SK-N-SH treated with all-trans-retinoic acid at 6 μM for 48 hours (cell line): ENCODE measurements around the gene ZKSCAN4.

ENCODE experiments used
- ARNTL ChIP-seq: fragments of 450-650 bp; formaldehyde crosslinking; IDR thresholded peaks from 2 replicates; pipeline ENCODE4 v1.5.0; 2020; ENCODE audit warnings: low read depth, mild to moderate bottlenecking, moderate library complexity, borderline replicate concordance
- GLIS3 ChIP-seq: fragments of 250-450 bp; sonication (Bioruptor Pico); IDR thresholded peaks from 2 replicates; pipeline ENCODE4 v1.5.0; 2020; ENCODE audit warnings: mild to moderate bottlenecking, moderate library complexity
- PATZ1 ChIP-seq: fragments of 250-450 bp; sonication (Bioruptor Pico); IDR thresholded peaks from 2 replicates; pipeline ENCODE4 v1.8.0; 2020; ENCODE audit warnings: mild to moderate bottlenecking, moderate library complexity, borderline replicate concordance
- PPARA ChIP-seq: fragments of 250-450 bp; sonication (Bioruptor Pico); IDR thresholded peaks from 2 replicates; pipeline ENCODE4 v1.5.0; 2020; ENCODE audit warnings: mild to moderate bottlenecking, borderline replicate concordance
- RARB ChIP-seq: fragments of 250-450 bp; sonication (Bioruptor Pico); IDR thresholded peaks from 2 replicates; pipeline ENCODE4 v1.8.0; 2021; ENCODE audit warnings: mild to moderate bottlenecking, moderate library complexity
- TOX ChIP-seq: fragments of 250-450 bp; sonication (Bioruptor Pico); IDR thresholded peaks from 2 replicates; pipeline ENCODE4 v1.8.0; 2021; ENCODE audit warnings: mild to moderate bottlenecking, moderate library complexity, borderline replicate concordance
- ZFP3 ChIP-seq: fragments of 250-450 bp; sonication (Bioruptor Pico); IDR thresholded peaks from 2 replicates; pipeline ENCODE4 v1.5.0; 2020; ENCODE audit warnings: mild to moderate bottlenecking, moderate library complexity
- ZFP30 ChIP-seq: fragments of 450-650 bp; formaldehyde crosslinking; IDR thresholded peaks from 2 replicates; pipeline ENCODE4 v1.5.0; 2022; ENCODE audit warnings: mild to moderate bottlenecking, moderate library complexity
- ZNF565 ChIP-seq: fragments of 450-650 bp; formaldehyde crosslinking; conservative IDR thresholded peaks from 2 replicates; pipeline ENCODE4 v1.5.0; 2020; ENCODE audit warnings: low read depth, mild to moderate bottlenecking, moderate library complexity
- ZNF70 ChIP-seq: fragments of 450-650 bp; formaldehyde crosslinking; IDR thresholded peaks from 2 replicates; pipeline ENCODE4 v1.5.0; 2020; ENCODE audit warnings: mild to moderate bottlenecking, moderate library complexity
- ZNF8 ChIP-seq: fragments of 450-650 bp; formaldehyde crosslinking; IDR thresholded peaks from 2 replicates; pipeline ENCODE4 v1.5.0; 2020; ENCODE audit warnings: mild to moderate bottlenecking, moderate library complexity
- TF ChIP-seq, protein P1 (sequence below): fragments of 250-450 bp; sonication (Bioruptor Pico); IDR thresholded peaks from 2 replicates; pipeline ENCODE4 v1.5.1; 2020; ENCODE audit warnings: low read depth, mild to moderate bottlenecking, moderate library complexity

DNA sequence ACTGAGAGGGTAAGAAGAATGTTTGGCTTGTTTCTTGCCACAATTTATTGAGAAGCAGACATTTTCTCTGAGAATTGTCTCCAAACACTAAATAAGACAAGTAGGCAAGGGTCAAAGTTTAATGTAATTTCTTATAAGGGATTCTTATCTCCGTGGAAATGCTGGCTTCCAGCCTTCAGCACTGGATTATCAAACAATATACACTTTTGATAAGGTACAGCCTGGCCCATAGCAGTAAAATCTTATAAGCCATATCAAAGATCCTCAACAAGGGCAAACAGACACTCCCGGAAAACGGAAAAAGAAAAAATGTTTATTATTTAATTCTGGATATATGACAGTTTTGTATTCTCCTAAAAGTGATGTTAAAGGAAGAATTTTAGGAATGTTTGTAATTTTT lies 45.5 kb downstream of the ZKSCAN4 start:
- TF ChIP-seq PPARA (CRISPR knock-in tag) (no peak), ZFP30 (CRISPR knock-in tag) (no peak), TOX (CRISPR knock-in tag) (no peak), PATZ1 (CRISPR knock-in tag) (no peak), ZNF70 (CRISPR knock-in tag) (no peak), ZFP3 (CRISPR knock-in tag) (no peak), RARB (CRISPR knock-in tag) (no peak), ZNF565 (CRISPR knock-in tag) (no peak), GLIS3 (CRISPR knock-in tag) (no peak), ZNF8 (no peak), ARNTL (CRISPR knock-in tag) (no peak)
- TF ChIP-seq, protein P1, sequence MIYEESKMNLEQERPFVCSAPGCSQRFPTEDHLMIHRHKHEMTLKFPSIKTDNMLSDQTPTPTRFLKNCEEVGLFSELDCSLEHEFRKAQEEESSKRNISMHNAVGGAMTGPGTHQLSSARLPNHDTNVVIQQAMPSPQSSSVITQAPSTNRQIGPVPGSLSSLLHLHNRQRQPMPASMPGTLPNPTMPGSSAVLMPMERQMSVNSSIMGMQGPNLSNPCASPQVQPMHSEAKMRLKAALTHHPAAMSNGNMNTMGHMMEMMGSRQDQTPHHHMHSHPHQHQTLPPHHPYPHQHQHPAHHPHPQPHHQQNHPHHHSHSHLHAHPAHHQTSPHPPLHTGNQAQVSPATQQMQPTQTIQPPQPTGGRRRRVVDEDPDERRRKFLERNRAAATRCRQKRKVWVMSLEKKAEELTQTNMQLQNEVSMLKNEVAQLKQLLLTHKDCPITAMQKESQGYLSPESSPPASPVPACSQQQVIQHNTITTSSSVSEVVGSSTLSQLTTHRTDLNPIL (CRISPR knock-in tag): no peak
